Measurements from ENCODE around the gene AGBL4.

AGBL4 gene

DNA sequence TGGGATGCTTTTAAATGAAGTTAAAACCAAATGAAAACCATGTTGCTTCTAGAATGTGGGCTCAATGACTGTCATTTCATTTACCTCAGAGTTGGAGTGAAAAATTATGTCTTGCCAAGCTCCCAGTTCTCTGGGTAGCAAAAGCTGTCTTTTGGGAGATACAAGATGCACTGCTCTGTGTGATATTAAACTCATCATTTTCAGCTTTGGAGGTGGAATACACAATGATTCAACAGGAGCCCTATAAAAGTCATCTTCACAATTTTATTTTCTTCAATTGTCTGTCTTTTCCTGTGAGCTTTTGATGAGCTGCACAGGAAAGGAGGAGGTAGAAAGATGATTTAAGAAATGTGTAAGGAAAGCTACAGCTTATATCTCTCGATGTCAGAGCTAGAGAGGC, 1431.4 kb downstream of the AGBL4 start:
- in situ Hi-C loops (cut with HindIII; ENCODE audit: low pct_unique_long_range_greater_than_20kb, low sequenced_read_pairs): no loop called here
- no peak for DNase-seq (ENCODE audit: low read depth in 1 of 2, low spot score in 1 of 2)
- no peak for TF ChIP-seq JUND (IDR thresholded peaks at IDR 0.05; ENCODE audit: low read depth)

DNA sequence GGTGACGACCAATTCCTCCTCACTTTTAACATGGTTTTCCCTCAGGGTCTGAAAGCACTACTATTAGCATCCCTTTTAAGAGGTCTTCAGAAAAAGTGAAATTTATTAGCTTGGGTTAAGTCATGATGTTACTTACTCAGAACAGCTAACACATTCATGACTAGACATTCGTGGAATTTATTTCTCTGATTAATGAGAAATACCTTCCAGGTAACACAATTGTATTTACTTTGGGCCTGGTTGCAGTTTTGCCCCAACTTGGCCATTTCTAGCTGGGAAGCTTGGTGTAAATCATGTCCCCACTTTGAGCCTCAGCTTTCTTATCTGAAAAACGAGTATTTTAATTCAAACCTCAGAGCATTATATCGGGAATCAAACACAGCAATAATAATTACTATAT, 1432.6 kb downstream of the AGBL4 start:
- no peak for TF ChIP-seq JUND (IDR thresholded peaks at IDR 0.05; ENCODE audit: low read depth)
- in situ Hi-C loops (cut with HindIII; ENCODE audit: low pct_unique_long_range_greater_than_20kb, low sequenced_read_pairs): no loop called here
- DNase-seq (ENCODE audit: low read depth in 1 of 2, low spot score in 1 of 2): no peak

DNA sequence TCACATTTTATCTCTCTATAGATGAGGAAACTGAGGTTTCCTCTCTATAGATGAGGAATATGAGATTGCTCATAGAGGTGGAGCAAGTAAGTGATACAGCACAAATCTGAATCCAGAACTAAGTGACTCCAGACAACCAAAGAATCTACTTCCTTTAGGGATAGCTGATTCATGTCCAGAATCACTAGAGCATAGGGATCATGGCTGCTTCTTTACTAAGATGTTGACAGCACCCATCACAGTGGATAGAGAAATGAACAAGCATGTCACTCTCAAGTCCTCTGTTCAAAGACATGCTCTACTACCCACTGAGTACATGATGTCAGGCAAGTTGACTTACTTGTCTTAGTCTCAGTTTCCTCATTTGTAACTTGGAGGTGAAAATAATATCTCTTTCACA, 1435.7 kb downstream of the AGBL4 start:
- TF ChIP-seq JUND (IDR thresholded peaks at IDR 0.05; ENCODE audit: low read depth): no peak
- in situ Hi-C loops (cut with HindIII; ENCODE audit: low pct_unique_long_range_greater_than_20kb, low sequenced_read_pairs): no loop called here
- DNase-seq (ENCODE audit: low read depth in 1 of 2, low spot score in 1 of 2): no peak

DNA sequence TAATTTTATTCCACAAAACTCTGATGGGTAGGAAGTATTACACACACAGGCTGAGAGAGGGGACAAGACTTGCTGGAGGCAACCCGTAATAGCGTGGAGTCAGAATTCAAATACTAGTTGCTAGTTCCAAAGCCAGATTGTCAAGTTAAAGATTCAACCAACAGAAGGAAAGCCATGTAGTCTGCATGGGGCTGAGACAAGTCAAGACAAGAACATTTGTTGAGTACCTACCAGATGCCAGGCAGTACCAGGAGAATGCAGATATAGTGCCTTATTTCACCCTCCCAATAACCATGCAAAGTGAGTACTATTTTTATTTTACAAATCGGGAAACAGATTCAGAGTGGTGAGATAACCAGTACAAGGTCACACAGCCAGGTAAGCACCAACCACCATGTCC, 1441.3 kb downstream of the AGBL4 start:
- in situ Hi-C loops (cut with HindIII; ENCODE audit: low pct_unique_long_range_greater_than_20kb, low sequenced_read_pairs): no loop called here
- no peak for TF ChIP-seq JUND (IDR thresholded peaks at IDR 0.05; ENCODE audit: low read depth)

DNA sequence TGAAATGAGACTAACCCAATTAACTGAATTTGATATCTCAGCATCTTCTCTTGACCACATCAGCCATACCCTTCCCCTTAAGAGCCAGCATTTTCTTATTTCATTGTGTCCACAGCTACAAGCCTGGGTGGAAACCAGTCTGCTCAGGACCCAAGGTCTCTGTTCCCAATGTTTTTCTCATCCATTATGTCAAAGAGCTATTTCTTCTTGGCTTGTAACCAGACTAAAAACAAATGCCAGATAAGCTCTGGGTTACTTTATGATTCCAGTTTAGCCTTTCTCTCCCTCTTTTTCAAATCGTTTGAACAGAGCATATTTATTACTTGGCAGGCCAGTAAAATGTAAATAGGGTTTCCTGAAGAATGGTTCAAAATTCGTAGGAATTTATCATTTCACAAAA, 1442.5 kb downstream of the AGBL4 start:
- TF ChIP-seq JUND (IDR thresholded peaks at IDR 0.05; ENCODE audit: low read depth): no peak
- DNase-seq (ENCODE audit: low read depth in 1 of 2, low spot score in 1 of 2): no peak
- in situ Hi-C loops (cut with HindIII; ENCODE audit: low pct_unique_long_range_greater_than_20kb, low sequenced_read_pairs): no loop called here

More for the DNA sequence above, 1441.3 kb downstream of the AGBL4 start:
- DNase-seq (ENCODE audit: low read depth in 1 of 2, low spot score in 1 of 2): no peak

DNA sequence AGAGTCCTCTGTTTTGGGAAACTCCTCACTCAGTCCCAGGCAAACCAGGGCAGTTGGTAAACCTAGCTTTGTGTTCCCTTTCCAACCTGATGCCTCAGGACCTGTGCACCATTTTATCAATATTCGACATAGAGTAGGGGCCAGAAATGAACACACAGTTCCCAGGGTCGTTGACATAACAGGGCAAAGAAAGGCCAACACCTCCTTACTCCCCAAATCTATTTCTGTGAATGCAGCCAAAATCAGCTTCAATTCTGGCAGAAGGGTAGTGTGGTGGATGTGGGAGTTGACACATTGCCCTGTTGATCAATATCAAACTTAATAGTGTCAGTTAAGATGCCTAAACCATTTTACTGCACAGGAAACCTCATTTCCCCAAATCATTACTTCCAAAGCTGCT, 1447.2 kb downstream of the AGBL4 start:
- no peak for DNase-seq (ENCODE audit: low read depth in 1 of 2, low spot score in 1 of 2)
- in situ Hi-C loops (cut with HindIII; ENCODE audit: low pct_unique_long_range_greater_than_20kb, low sequenced_read_pairs): no loop called here
- TF ChIP-seq JUND (IDR thresholded peaks at IDR 0.05; ENCODE audit: low read depth): no peak

DNA sequence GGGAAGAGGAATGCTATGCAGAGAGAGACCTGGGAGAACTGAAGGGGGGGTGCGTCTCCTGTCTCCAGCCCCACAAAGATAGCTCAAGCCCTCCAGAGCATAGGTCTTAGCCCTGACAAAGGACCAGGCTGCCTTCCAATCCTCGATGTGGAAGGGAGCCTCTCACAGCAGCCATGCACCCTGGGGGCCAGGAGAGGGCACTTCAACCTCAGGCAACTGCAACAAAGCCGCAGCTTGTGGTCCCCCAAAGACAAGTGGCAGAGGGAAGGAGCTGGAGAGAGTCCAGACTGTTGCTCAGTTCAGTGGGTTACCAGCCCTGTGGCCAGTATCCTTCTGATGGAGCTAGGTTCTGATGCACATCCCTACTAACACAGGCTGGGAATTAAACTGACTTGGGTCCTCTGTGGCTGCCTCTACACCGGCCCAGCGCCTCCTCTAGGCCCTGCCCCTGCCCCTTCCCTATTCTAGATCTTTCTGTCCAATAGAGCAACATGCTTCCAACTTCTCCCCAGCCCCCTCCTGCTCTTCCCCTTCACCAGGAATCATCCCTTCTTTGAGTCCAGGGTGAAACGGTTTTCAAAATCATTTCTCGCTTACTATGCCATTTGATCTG, 1451.0 kb downstream of the AGBL4 start:
- peak; percentile 19 to 35 for DNase-seq (ENCODE audit: low read depth in 1 of 2, low spot score in 1 of 2)
- no peak for TF ChIP-seq JUND (IDR thresholded peaks at IDR 0.05; ENCODE audit: low read depth)
- in situ Hi-C loops (cut with HindIII; ENCODE audit: low pct_unique_long_range_greater_than_20kb, low sequenced_read_pairs): no loop called here

DNA sequence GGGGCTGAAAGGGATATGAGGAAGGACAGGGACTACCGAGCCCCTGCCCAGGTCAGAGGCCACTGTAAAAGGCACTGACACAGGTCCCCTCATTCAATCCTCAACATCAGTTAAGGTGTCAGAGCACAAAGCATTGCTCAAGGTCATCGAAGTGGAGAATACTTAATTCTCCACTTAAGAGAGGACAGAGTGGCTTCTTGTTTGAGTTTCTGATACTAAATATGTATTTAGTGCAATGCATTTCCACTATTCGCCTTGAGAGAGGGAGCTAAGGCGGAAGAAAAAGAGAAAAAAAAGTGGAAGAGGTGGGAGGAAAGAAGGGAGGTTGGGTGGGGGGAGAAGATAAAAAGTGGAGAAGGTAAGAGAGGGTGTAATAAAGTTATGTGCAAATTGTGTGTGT, 1451.6 kb downstream of the AGBL4 start:
- in situ Hi-C loops (cut with HindIII; ENCODE audit: low pct_unique_long_range_greater_than_20kb, low sequenced_read_pairs): no loop called here

DNA sequence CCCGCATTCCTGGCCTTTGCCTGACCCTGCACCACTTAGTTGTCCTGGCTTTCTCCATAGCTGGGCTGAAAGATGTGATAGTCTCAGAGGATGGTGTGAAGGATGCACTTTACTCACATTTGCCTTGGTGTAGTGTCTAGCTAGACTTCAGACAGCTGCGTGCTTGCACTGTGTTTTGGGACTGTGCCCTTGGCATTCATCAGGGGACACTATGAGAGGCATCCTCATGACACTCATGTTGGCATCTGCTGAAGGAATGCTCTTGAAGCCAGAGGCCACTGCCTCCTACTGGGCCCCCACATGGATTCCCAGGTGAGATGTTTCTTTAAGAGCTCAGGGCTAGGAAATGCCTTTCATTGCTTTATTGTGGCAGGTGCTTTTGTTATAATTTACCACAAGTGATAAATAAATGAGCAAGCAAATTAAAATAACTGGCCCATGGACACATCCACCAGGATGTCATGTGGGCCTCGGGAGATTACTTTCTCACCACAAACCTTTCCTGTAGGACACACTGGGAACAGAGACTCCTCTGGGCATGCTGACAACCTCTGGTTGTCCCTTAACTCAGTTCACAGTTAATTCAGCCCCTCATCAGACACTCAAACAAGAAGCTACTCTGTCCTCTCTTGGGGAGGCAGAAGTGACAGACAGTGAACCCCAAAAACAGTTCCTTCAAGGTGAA, 1452.3 kb downstream of the AGBL4 start:
- DNase-seq (ENCODE audit: low read depth in 1 of 2, low spot score in 1 of 2): no peak
- no peak for TF ChIP-seq JUND (IDR thresholded peaks at IDR 0.05; ENCODE audit: low read depth)
- in situ Hi-C loops (cut with HindIII; ENCODE audit: low pct_unique_long_range_greater_than_20kb, low sequenced_read_pairs): no loop called here

More for the DNA sequence above, 1451.6 kb downstream of the AGBL4 start:
- no peak for DNase-seq (ENCODE audit: low read depth in 1 of 2, low spot score in 1 of 2)
- TF ChIP-seq JUND (IDR thresholded peaks at IDR 0.05; ENCODE audit: low read depth): no peak

DNA sequence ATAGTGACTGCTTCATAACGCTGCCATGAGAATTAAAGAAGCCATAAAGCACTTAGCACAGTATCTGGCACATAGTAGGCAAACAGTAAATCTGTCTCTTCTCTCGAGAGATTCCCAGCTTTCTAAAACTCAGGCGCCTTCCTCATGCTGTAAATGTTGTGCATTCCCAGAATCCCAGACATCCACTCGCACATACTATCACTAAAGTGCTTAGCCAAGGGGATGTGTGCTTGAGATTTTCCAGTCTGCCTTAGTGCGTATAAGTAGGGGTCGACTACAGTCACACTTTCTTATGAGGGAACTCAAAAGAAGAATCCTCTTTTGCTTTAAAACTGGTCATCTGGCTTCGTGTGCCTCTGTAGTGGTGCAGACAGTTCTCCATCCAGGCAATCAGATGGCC, 1453.2 kb downstream of the AGBL4 start:
- no peak for TF ChIP-seq JUND (IDR thresholded peaks at IDR 0.05; ENCODE audit: low read depth)
- in situ Hi-C loops (cut with HindIII; ENCODE audit: low pct_unique_long_range_greater_than_20kb, low sequenced_read_pairs): no loop called here
- DNase-seq (ENCODE audit: low read depth in 1 of 2, low spot score in 1 of 2): no peak

DNA sequence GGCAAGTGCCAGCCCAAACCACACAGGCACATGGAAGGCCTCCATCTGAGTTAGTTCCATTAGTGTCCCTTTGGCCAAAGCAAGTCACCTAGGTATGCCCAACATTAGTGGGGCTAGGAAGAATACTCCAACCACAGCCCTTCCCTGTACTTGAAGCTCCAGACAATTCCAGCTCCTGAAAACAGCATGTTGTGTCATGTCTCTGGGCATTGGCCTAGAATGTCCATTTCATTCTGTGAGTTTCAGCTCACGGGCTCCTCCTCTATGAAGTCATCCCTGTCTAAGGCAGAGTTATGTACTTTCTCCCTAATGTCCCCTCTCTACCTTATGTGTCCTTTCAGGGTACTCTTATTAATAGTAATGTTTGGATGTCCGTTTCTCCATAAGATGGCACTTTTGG, 1455.3 kb downstream of the AGBL4 start:
- in situ Hi-C loops (cut with HindIII; ENCODE audit: low pct_unique_long_range_greater_than_20kb, low sequenced_read_pairs): no loop called here
- TF ChIP-seq JUND (IDR thresholded peaks at IDR 0.05; ENCODE audit: low read depth): no peak

DNA sequence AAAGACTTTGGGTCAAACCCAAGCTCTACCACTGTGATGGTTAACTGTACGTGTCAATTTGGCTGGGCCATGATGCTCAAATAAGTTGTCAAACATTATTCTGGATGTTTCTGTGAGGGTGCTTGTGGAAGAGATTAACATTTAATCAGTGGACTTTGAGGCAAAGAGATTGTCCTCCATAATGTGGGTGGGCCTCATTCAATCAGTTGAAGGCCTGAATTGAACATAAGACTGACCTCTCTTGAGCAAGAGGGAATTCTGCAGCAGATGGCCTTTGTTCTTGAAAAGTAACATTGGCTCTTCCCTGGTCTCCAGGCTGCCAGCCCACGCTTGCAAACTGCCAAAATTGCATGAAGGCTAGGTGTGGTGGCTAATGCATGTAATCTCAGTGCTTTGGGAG, 1457.3 kb downstream of the AGBL4 start:
- in situ Hi-C loops (cut with HindIII; ENCODE audit: low pct_unique_long_range_greater_than_20kb, low sequenced_read_pairs): no loop called here
- TF ChIP-seq JUND (IDR thresholded peaks at IDR 0.05; ENCODE audit: low read depth): no peak
- DNase-seq (ENCODE audit: low read depth in 1 of 2, low spot score in 1 of 2): no peak

More for the DNA sequence above, 1455.3 kb downstream of the AGBL4 start:
- DNase-seq (ENCODE audit: low read depth in 1 of 2, low spot score in 1 of 2): no peak

DNA sequence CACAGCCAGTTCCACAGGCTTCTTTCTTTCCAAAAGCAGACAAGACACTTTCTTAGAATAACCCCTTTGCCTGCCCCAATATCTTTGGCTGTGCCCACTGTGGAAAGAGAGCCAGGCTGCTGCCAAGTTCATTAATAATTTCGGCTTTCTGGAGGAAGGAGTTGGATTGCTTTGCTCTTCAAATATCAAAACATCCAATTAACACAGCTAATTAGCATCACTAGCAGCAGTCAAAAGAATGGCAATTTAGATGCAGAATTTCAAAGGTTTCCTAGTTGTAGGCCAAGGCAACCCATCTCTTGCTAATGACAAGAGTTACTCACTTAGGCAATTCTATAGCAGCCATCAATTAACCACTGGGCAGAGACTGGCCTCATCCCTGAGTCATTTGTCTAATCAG, 1460.7 kb downstream of the AGBL4 start:
- no peak for DNase-seq (ENCODE audit: low read depth in 1 of 2, low spot score in 1 of 2)
- TF ChIP-seq JUND (IDR thresholded peaks at IDR 0.05; ENCODE audit: low read depth): no peak
- in situ Hi-C loops (cut with HindIII; ENCODE audit: low pct_unique_long_range_greater_than_20kb, low sequenced_read_pairs): no loop called here

DNA sequence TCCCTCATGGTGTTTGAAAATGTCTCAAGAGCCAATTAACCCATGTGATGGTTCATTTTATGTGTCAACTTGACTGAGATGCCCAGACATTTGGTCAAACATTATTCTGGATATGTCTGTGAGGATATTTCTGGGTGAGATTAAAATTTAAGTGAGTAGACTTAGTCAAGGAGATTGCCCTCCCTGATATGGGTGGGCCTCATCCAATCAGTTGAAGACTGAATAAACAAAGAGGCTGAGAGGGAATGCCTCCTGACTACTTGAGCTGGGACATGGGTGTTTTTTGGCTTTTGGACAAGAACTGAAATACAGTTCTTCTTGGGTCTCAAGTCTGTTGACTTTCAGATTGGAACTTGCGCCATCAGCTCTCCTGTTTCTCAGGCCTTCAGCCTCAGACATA, 1462.3 kb downstream of the AGBL4 start:
- no peak for DNase-seq (ENCODE audit: low read depth in 1 of 2, low spot score in 1 of 2)
- no peak for TF ChIP-seq JUND (IDR thresholded peaks at IDR 0.05; ENCODE audit: low read depth)
- in situ Hi-C loops (cut with HindIII; ENCODE audit: low pct_unique_long_range_greater_than_20kb, low sequenced_read_pairs): no loop called here

Data from T47D (cell line).